ENCODE measurements around the gene DMRTA2. TPM values are rescaled to one million over a fixed set of nuclear protein-coding genes. Genes with fewer than 3 reads are reported as not detected.

Gene DMRTA2
- 0.06 to 0.21 TPM (median 0.16 TPM) in 5 replicates for total RNA-seq (2022; extraction: Qiagen RNA extraction; ENCODE audit: low read depth)

DNA sequence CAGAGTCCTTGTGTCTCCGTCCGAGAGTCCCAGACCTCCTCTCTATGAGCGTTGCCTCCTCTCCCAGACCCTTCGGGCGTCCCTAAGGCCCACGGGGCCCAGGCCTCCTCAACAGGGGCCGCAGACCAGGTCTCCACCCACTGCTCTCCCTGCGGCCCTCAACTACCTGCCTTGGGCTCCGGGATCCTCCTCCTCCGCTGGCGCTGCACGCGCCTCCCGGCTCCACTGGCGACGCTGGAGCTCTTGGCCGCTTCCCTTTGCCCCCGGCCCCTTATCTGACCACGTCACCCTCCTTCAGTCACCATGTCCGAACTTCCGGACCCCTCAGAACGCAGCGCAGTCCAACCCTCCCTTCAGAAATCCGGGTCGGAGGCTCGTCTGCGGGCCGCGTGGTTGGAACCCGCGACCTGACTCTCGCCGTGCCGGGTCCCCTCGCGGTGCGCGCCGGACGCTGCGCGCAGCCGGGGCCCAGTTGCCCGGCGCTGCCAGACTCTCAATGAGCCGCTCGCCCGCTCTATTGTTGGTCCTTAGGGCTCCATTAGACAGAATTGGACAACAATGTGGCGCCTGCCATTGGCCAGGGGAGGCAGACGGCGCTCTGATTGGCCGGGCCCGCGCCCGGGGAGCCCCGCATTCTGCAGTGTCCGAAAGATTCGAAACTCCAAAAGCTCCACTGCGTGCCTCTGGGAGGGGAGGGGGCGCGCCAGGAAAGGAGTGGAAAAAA is at the start of gene DMRTA2:
DMRTA2 (minus strand) TSS at position 498 of the 724 bp plus-strand sequence. CDS start 1,907 bp downstream, outside the sequence.

Measured in A549 treated with GW870086 at 1 μM for 4 hours (cell line).